CD4-positive, CD25-positive, alpha-beta regulatory T cell (primary cell): Measurements from ENCODE around the gene CCDC39. TPM values are rescaled to one million over a fixed set of nuclear protein-coding genes. Genes with fewer than 3 reads are reported as not detected.

ENCODE experiments used
- ATAC-seq, 2 donors: fragments of 150-1000 bp; cut with Tn5 transposase; one replicate each; pipeline ENCODE4 v1.10.0; 2021; ENCODE audit warnings: low read depth in 2 of 2, moderate number of reproducible peaks in 2 of 2, moderate library complexity in 1 of 2
- DNase-seq, 3 donors: peaks; one replicate each; pipeline versions ENCODE4 v3.0.0 to v3.0.0-alpha.2; 2012 to 2022; ENCODE audit warnings: mixed read lengths in 1 of 3
- H3K27ac ChIP-seq: one replicate; pipeline ENCODE4 v1.7.0; 2013; ENCODE audit warnings: mild to moderate bottlenecking, low read length; ENCODE audit not compliant: insufficient read depth, poor library complexity, severe bottlenecking
- H3K27me3 ChIP-seq: one replicate; pipeline ENCODE4 v1.7.0; 2013; ENCODE audit warnings: low read length; ENCODE audit not compliant: control insufficient read depth, insufficient read depth
- H3K36me3 ChIP-seq: one replicate; pipeline ENCODE4 v1.7.0; 2013; ENCODE audit warnings: mild to moderate bottlenecking, low read length, moderate library complexity; ENCODE audit not compliant: control insufficient read depth, insufficient read depth
- H3K4me1 ChIP-seq: 2 replicates; pipeline ENCODE4 v1.7.0; 2013; ENCODE audit warnings: mild to moderate bottlenecking, low read length; ENCODE audit not compliant: insufficient read depth, control insufficient read depth, poor library complexity, severe bottlenecking
- H3K4me3 ChIP-seq: one replicate; pipeline ENCODE4 v1.7.0; 2013; ENCODE audit warnings: low read depth, mild to moderate bottlenecking, low read length, moderate library complexity
- H3K9me3 ChIP-seq, 2 experiments: 1 replicate in 1 of 2; 2 replicates in 1 of 2; pipeline ENCODE4 v1.7.0; 2013; ENCODE audit warnings: low read length in 2 of 2, mild to moderate bottlenecking in 1 of 2, moderate library complexity in 1 of 2; ENCODE audit not compliant: control insufficient read depth in 2 of 2
- H3K27ac Mint-ChIP-seq, 3 donors: one replicate each; pipeline ENCODE4 v1.8.0; 2020 to 2022; ENCODE audit warnings: mild to moderate bottlenecking in 3 of 3, mixed read lengths in 3 of 3, moderate library complexity in 2 of 3
- H3K27me3 Mint-ChIP-seq: one replicate; pipeline ENCODE4 v1.8.0; 2022; ENCODE audit warnings: mild to moderate bottlenecking, mixed read lengths
- H3K36me3 Mint-ChIP-seq: one replicate; pipeline ENCODE4 v1.8.0; 2020; ENCODE audit warnings: mixed read lengths
- H3K4me1 Mint-ChIP-seq, 4 donors: one replicate each; pipeline ENCODE4 v1.8.0; 2020 to 2022; ENCODE audit warnings: mixed read lengths in 4 of 4, mild to moderate bottlenecking in 1 of 4
- H3K4me3 Mint-ChIP-seq, 4 donors: one replicate each; pipeline ENCODE4 v1.8.0; 2020 to 2022; ENCODE audit warnings: mild to moderate bottlenecking in 4 of 4, mixed read lengths in 4 of 4, moderate library complexity in 3 of 4
- H3K9me3 Mint-ChIP-seq, 7 donors: one replicate each; pipeline ENCODE4 v1.8.0; 2020 to 2022; ENCODE audit warnings: mixed read lengths in 7 of 7, mild to moderate bottlenecking in 3 of 7, moderate library complexity in 2 of 7
- polyA plus RNA-seq, 4 donors: library from polyadenylated mRNA; unstranded; fragments of 300-500 nt; fragmentation: Illumina TruSeq; gene quantifications; one replicate each; pipeline ENCODE4 v1.2.3, GENCODE V29; 2021
- total RNA-seq: library from RNA; stranded (reverse); gene quantifications from one replicate; pipeline ENCODE4 v1.2.3, GENCODE V29; 2022

The CCDC39 gene
- total and polyA plus RNA-seq, 5 donors from 2014 or later = not detected

- Mint-ChIP-seq H3K36me3 (no peaks in the 10 kb centered on the region), H3K4me3 (no peak overlapping the region), H3K27ac (no peak overlapping the region), H3K4me1 (no peaks in the 10 kb centered on the region), H3K27me3 (peaks cover 8% of the 10 kb centered on the region), H3K9me3 (peaks cover 0 to 3% (median 0%) of the 10 kb centered on the region in 7 donors)
- DNase-seq (no peak), ATAC-seq (no peak)
- Histone ChIP-seq H3K9me3 (no peaks in the 10 kb centered on the region), H3K4me1 (no peaks in the 10 kb centered on the region), H3K27me3 (no peaks in the 10 kb centered on the region), H3K36me3 (no peaks in the 10 kb centered on the region), H3K4me3 (no peak overlapping the region), H3K27ac (no peak overlapping the region)
These were observed 15.0 kb upstream of the CCDC39 start for GRCh38 chr3:180694321-180694720.

GRCh38 chr3:180693656-180694055 lies 14.4 kb upstream of the CCDC39 start:
- no peaks in the 10 kb centered on the region for H3K36me3 Mint-ChIP-seq
- no peaks in the 10 kb centered on the region for H3K4me1 Mint-ChIP-seq
- H3K4me3 ChIP-seq = no peak overlapping the region
- no peaks in the 10 kb centered on the region for H3K4me1 ChIP-seq
- no peaks in the 10 kb centered on the region for H3K27me3 ChIP-seq
- H3K27ac ChIP-seq = no peak overlapping the region
- H3K27me3 Mint-ChIP-seq = peaks cover 8% of the 10 kb centered on the region
- no peak for DNase-seq
- H3K27ac Mint-ChIP-seq = no peak overlapping the region
- no peak overlapping the region for H3K4me3 Mint-ChIP-seq
- H3K9me3 ChIP-seq = no peaks in the 10 kb centered on the region
- no peak for ATAC-seq
- H3K9me3 Mint-ChIP-seq = peaks cover 0 to 2% (median 0%) of the 10 kb centered on the region in 7 donors
- no peaks in the 10 kb centered on the region for H3K36me3 ChIP-seq

- Histone ChIP-seq H3K36me3 (no peaks in the 10 kb centered on the region), H3K9me3 (no peaks in the 10 kb centered on the region), H3K27me3 (no peaks in the 10 kb centered on the region), H3K4me1 (no peaks in the 10 kb centered on the region), H3K27ac (no peak overlapping the region), H3K4me3 (no peak overlapping the region)
- no peak for DNase-seq
- Mint-ChIP-seq H3K27ac (no peak overlapping the region), H3K36me3 (no peaks in the 10 kb centered on the region), H3K27me3 (peaks cover 17% of the 10 kb centered on the region), H3K4me1 (no peaks in the 10 kb centered on the region), H3K9me3 (peaks cover 0 to 1% (median 0%) of the 10 kb centered on the region in 7 donors), H3K4me3 (no peak overlapping the region)
- no peak for ATAC-seq
These were observed 10.8 kb upstream of the CCDC39 start for GRCh38 chr3:180690061-180690460.

- Histone ChIP-seq H3K27ac (no peak overlapping the region), H3K9me3 (no peaks in the 10 kb centered on the region), H3K4me3 (no peak overlapping the region), H3K27me3 (peaks cover 13% of the 10 kb centered on the region), H3K4me1 (peaks cover 3% of the 10 kb centered on the region), H3K36me3 (no peaks in the 10 kb centered on the region)
- H3K27ac Mint-ChIP-seq = no peak overlapping the region
- DNase-seq = no peak
- peaks cover 0 to 3% (median 0%) of the 10 kb centered on the region in 7 donors for H3K9me3 Mint-ChIP-seq
- no peak for ATAC-seq
- H3K4me3 Mint-ChIP-seq = no peak overlapping the region
- no peaks in the 10 kb centered on the region for H3K36me3 Mint-ChIP-seq
- peaks cover 32% of the 10 kb centered on the region for H3K27me3 Mint-ChIP-seq
- peaks cover 0 to 5% (median 3%) of the 10 kb centered on the region in 4 donors for H3K4me1 Mint-ChIP-seq
These were observed 5.5 kb upstream of the CCDC39 start for GRCh38 chr3:180684807-180685206.

- peaks cover 5 to 15% (median 12%) of the 10 kb centered on the region in 4 donors for H3K4me1 Mint-ChIP-seq
- no peak overlapping the region for H3K27ac Mint-ChIP-seq
- no peaks in the 10 kb centered on the region for H3K36me3 ChIP-seq
- no peak overlapping the region for H3K4me3 ChIP-seq
- H3K36me3 Mint-ChIP-seq = no peaks in the 10 kb centered on the region
- no peaks in the 10 kb centered on the region for H3K9me3 ChIP-seq
- H3K4me3 Mint-ChIP-seq = no peak overlapping the region
- ATAC-seq = no peak
- peaks cover 42% of the 10 kb centered on the region for H3K27me3 Mint-ChIP-seq
- peaks cover 0 to 7% (median 0%) of the 10 kb centered on the region in 7 donors for H3K9me3 Mint-ChIP-seq
- H3K4me1 ChIP-seq = peaks cover 13% of the 10 kb centered on the region
- peaks cover 16% of the 10 kb centered on the region for H3K27me3 ChIP-seq
- no peak for DNase-seq
- H3K27ac ChIP-seq = no peak overlapping the region
These were observed 4.5 kb upstream of the CCDC39 start for GRCh38 chr3:180683816-180684215.

- Histone ChIP-seq H3K9me3 (no peaks in the 10 kb centered on the region), H3K27ac (no peak overlapping the region), H3K4me1 (peaks cover 15% of the 10 kb centered on the region), H3K4me3 (peak overlapping the region; percentile 75), H3K27me3 (peaks cover 31% of the 10 kb centered on the region), H3K36me3 (no peaks in the 10 kb centered on the region)
- Mint-ChIP-seq H3K27me3 (peaks cover 46% of the 10 kb centered on the region), H3K27ac (peak overlapping the region in 1 of 3 donors; percentile 71), H3K4me3 (peak overlapping the region; percentile 70 to 94 (median 88)), H3K4me1 (peaks cover 9 to 23% (median 14%) of the 10 kb centered on the region in 4 donors), H3K9me3 (peaks cover 0 to 7% (median 0%) of the 10 kb centered on the region in 7 donors), H3K36me3 (no peaks in the 10 kb centered on the region)
- DNase-seq (peak in 2 of 3 donors; percentile 23 to 51), ATAC-seq (peak in 1 of 2 donors; percentile 47)
These were observed 775 bp upstream of the CCDC39 start for GRCh38 chr3:180680097-180680430.

GRCh38 chr3:180678231-180678630 lies 1.1 kb downstream of the CCDC39 start:
- no peaks in the 10 kb centered on the region for H3K36me3 ChIP-seq
- Mint-ChIP-seq H3K27ac (no peak overlapping the region), H3K9me3 (peaks cover 0 to 7% (median 0%) of the 10 kb centered on the region in 7 donors), H3K4me1 (peaks cover 9 to 23% (median 14%) of the 10 kb centered on the region in 4 donors), H3K27me3 (peaks cover 44% of the 10 kb centered on the region), H3K4me3 (peak overlapping the region in 2 of 4 donors; percentile 35 to 41), H3K36me3 (no peaks in the 10 kb centered on the region)
- peaks cover 31% of the 10 kb centered on the region for H3K27me3 ChIP-seq
- H3K27ac ChIP-seq = no peak overlapping the region
- DNase-seq (no peak), ATAC-seq (no peak)
- no peak overlapping the region for H3K4me3 ChIP-seq
- H3K4me1 ChIP-seq = peaks cover 15% of the 10 kb centered on the region
- H3K9me3 ChIP-seq = no peaks in the 10 kb centered on the region

GRCh38 chr3:180661444-180661843 lies 17.8 kb downstream of the CCDC39 start:
- H3K4me3 ChIP-seq = no peak overlapping the region
- ATAC-seq (no peak), DNase-seq (no peak)
- H3K27ac ChIP-seq = no peak overlapping the region
- peaks cover 6% of the 10 kb centered on the region for H3K27me3 ChIP-seq
- H3K9me3 Mint-ChIP-seq = peaks cover 0 to 2% (median 0%) of the 10 kb centered on the region in 7 donors
- no peaks in the 10 kb centered on the region for H3K36me3 ChIP-seq
- H3K27me3 Mint-ChIP-seq = peaks cover 7% of the 10 kb centered on the region
- no peak overlapping the region for H3K27ac Mint-ChIP-seq
- no peaks in the 10 kb centered on the region for H3K4me1 Mint-ChIP-seq
- no peaks in the 10 kb centered on the region for H3K36me3 Mint-ChIP-seq
- H3K9me3 ChIP-seq = no peaks in the 10 kb centered on the region
- no peak overlapping the region for H3K4me3 Mint-ChIP-seq
- no peaks in the 10 kb centered on the region for H3K4me1 ChIP-seq
